Heart left ventricle (tissue), 13 donors: ENCODE data around the gene HHAT.

Experiments
- CTCF ChIP-seq, 12 donors: fragments of 200-600 bp; sonication (generic) in 4 of 12; IDR thresholded peaks; one replicate each; pipeline versions ENCODE4 v1.5.0 to v1.8.0; 2018 to 2022; ENCODE audit warnings: antibody characterized with exemption in 12 of 12, mild to moderate bottlenecking in 5 of 12
- POLR2A ChIP-seq, 2 donors: fragments of 450-650 bp; IDR thresholded peaks; one replicate each; pipeline ENCODE4 v1.6.1; 2017; ENCODE audit warnings: antibody characterized with exemption in 2 of 2, mild to moderate bottlenecking in 2 of 2, moderate library complexity in 2 of 2
- donor health status: ischemic (EF 13 %, LVEDD 7.1; RV severe dilation, severe dysfunction).
- donor health status: DM: no; HTN: yes; CAD: no.
- donor health status: DM: no; HTN: no; CAD: no.
- donor health status: ischemic (EF 25% LVEDD 6.9; RV normal size, moderate dysfunction).
- donor health status: ischemic (EF 25% LVEDD 5.7; RV mildly dilated, moderate dysfunction).
- donor health status: ischemic (EF 35%, LVEDD 5.7; RV mildly dilated, moderate dysfunction).
- donor health status: nonischemic (EF 11% LVEDD 7.7; RV severe dilation, severe dysfunction).
- donor health status: DM: yes; HTN: yes; CAD: no.
- donor health status: PGD.
- donor health status: ischemic (EF 29% LVEDD 5.4; RV normal size, mild dysfunction).
- donor health status: nonischemic (EF 23%, LVEDD 6.1; RV moderate dilation, normal function).

GRCh38 chr1:210655511-210655910 lies 326.8 kb downstream of the HHAT start:
- TF ChIP-seq CTCF (IDR thresholded peaks at IDR 0.05) (no peak), POLR2A (IDR thresholded peaks at IDR 0.05) (no peak)
